ENCODE measurements around the gene LIMD2.

DNA sequence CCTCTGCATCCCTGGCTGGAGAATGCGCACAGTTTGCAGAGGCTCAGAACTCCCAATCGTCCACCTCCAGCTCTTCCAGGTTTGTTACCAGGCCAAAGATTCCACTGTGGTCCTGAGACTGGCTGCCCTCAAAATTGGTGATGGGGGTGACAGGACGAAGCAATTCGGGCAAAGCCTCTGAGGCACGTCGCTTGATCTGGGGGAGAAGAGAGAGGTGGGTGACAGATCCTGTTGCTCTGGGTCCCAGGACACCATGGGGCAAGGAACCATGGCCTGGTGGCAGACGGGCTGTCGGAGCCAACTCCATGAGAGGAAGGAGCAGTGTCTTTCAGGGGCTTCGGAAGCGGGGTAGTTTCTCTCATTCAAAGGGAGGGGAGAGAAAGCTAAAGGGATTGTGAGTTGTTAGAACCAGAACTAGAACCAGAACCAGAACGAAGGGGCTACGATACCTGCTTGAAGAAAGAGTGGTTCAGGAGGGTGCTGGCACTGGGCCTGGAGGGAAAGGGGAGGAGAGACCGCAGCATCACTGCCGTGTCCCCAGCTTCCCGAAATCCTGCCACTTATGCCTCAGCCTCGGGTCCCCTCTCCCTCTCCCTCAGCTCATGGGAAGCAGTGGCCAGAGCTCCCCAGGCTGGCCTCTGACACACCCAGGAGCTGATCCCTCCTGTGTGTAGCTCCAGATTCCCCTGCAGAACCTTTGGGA is 3.8 kb upstream of the LIMD2 start:
- TF ChIP-seq, protein P1, sequence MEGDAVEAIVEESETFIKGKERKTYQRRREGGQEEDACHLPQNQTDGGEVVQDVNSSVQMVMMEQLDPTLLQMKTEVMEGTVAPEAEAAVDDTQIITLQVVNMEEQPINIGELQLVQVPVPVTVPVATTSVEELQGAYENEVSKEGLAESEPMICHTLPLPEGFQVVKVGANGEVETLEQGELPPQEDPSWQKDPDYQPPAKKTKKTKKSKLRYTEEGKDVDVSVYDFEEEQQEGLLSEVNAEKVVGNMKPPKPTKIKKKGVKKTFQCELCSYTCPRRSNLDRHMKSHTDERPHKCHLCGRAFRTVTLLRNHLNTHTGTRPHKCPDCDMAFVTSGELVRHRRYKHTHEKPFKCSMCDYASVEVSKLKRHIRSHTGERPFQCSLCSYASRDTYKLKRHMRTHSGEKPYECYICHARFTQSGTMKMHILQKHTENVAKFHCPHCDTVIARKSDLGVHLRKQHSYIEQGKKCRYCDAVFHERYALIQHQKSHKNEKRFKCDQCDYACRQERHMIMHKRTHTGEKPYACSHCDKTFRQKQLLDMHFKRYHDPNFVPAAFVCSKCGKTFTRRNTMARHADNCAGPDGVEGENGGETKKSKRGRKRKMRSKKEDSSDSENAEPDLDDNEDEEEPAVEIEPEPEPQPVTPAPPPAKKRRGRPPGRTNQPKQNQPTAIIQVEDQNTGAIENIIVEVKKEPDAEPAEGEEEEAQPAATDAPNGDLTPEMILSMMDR (IDR thresholded peaks at IDR 0.05; ENCODE audit: insufficient read depth, low read depth, low read length): no peak
- no peak for TF ChIP-seq EZH2 (IDR thresholded peaks at IDR 0.05; ENCODE audit: insufficient read depth, low read length)

Data from astrocyte (in vitro differentiated cells and primary cell).